ENCODE measurements around the gene PRRG2.
A peak's percentile ranks its signal among the peaks of the same experiment; 100 is the strongest.

Gene PRRG2

GRCh38 chr19:49567861-49568441 lies 13.2 kb upstream of the PRRG2 start:
- H3K27ac ChIP-seq, result no peak overlapping the region
- no peak for DNase-seq
- H3K27me3 ChIP-seq (replicated peaks), result no peaks in the 10 kb centered on the region
- in situ Hi-C loops (cut with HindIII; ENCODE audit: low pct_ligation_motif_present, low sequenced_read_pairs), result loop anchor here (10.0 kb wide), 1 partner anchor 53 kb away; the partner anchor contains the start of gene FCGRT
- no peak overlapping the region for H3K4me3 ChIP-seq (ENCODE audit: low read depth, low read length)
- TF ChIP-seq CTCF (IDR thresholded peaks at IDR 0.05; ENCODE audit: low read depth, low read length, missing control alignments), result no peak
- H3K36me3 ChIP-seq (replicated peaks), result no peaks in the 10 kb centered on the region

- no peak overlapping the region for H3K4me3 ChIP-seq (ENCODE audit: low read depth, low read length)
- H3K27me3 ChIP-seq (replicated peaks), result no peaks in the 10 kb centered on the region
- H3K36me3 ChIP-seq (replicated peaks), result peaks cover 9% of the 10 kb centered on the region
- TF ChIP-seq CTCF (IDR thresholded peaks at IDR 0.05; ENCODE audit: low read depth, low read length, missing control alignments), result peak; percentile 99
- no peak overlapping the region for H3K27ac ChIP-seq
- DNase-seq, result peak; percentile 75
- in situ Hi-C loops (cut with HindIII; ENCODE audit: low pct_ligation_motif_present, low sequenced_read_pairs), result no loop called here
Measured at GRCh38 chr19:49570138-49570856, 10.8 kb upstream of the PRRG2 start.

GRCh38 chr19:49570997-49571676 lies 10.0 kb upstream of the PRRG2 start:
- Histone ChIP-seq H3K27ac (no peak overlapping the region), H3K4me3 (ENCODE audit: low read depth, low read length) (no peak overlapping the region), H3K36me3 (replicated peaks) (peaks cover 17% of the 10 kb centered on the region), H3K27me3 (replicated peaks) (no peaks in the 10 kb centered on the region)
- TF ChIP-seq CTCF (IDR thresholded peaks at IDR 0.05; ENCODE audit: low read depth, low read length, missing control alignments), result peak; percentile 10
- no peak for DNase-seq
- in situ Hi-C loops (cut with HindIII; ENCODE audit: low pct_ligation_motif_present, low sequenced_read_pairs), result no loop called here

- in situ Hi-C loops (cut with HindIII; ENCODE audit: low pct_ligation_motif_present, low sequenced_read_pairs), result no loop called here
- Histone ChIP-seq H3K4me3 (ENCODE audit: low read depth, low read length) (no peak overlapping the region), H3K27me3 (replicated peaks) (no peaks in the 10 kb centered on the region), H3K36me3 (replicated peaks) (peaks cover 20% of the 10 kb centered on the region), H3K27ac (no peak overlapping the region)
- DNase-seq, result no peak
- TF ChIP-seq CTCF (IDR thresholded peaks at IDR 0.05; ENCODE audit: low read depth, low read length, missing control alignments), result no peak
Measured at GRCh38 chr19:49573009-49573408, 8.1 kb upstream of the PRRG2 start.

GRCh38 chr19:49573425-49573824 lies 7.7 kb upstream of the PRRG2 start:
- H3K27me3 ChIP-seq (replicated peaks), result no peaks in the 10 kb centered on the region
- no peak for DNase-seq
- no peak for TF ChIP-seq CTCF (IDR thresholded peaks at IDR 0.05; ENCODE audit: low read depth, low read length, missing control alignments)
- in situ Hi-C loops (cut with HindIII; ENCODE audit: low pct_ligation_motif_present, low sequenced_read_pairs), result no loop called here
- H3K27ac ChIP-seq, result no peak overlapping the region
- H3K4me3 ChIP-seq (ENCODE audit: low read depth, low read length), result no peak overlapping the region
- peaks cover 20% of the 10 kb centered on the region for H3K36me3 ChIP-seq (replicated peaks)
